Lower leg skin (tissue), 4 donors: ENCODE data around the gene C19orf33. TPM values are rescaled to one million over a fixed set of nuclear protein-coding genes. Genes with fewer than 3 reads are reported as not detected.

Experiments used
- DNase-seq, 2 donors: peaks; one replicate each; pipeline ENCODE4 v3.0.0-alpha.2; 2019; ENCODE audit warnings: low spot score in 2 of 2
- H3K4me3 ChIP-seq: fragments of 200-600 bp; sonication (generic); 2 replicates; pipeline ENCODE4 v1.5.1; 2017; ENCODE audit warnings: mild to moderate bottlenecking, low read depth; ENCODE audit not compliant: poor library complexity, severe bottlenecking
- POLR2A ChIP-seq, 2 donors: fragments of 450-650 bp; IDR thresholded peaks; one replicate each; pipeline ENCODE4 v1.6.1; 2016 to 2017; ENCODE audit warnings: antibody characterized with exemption in 2 of 2, mild to moderate bottlenecking in 1 of 2, moderate library complexity in 1 of 2
- WGBS, 2 donors: methylation state at CpG; one replicate each; pipeline ENCODE4 v1.1.5; 2018; 5-methylcytosine and 5-hydroxymethylcytosine counted together
- intact Hi-C: fragments of 100-400 bp; cut with DNase I; formaldehyde crosslinking; loops from one replicate; pipeline ENCODE4 v1.15.0; 2023; ENCODE audit warnings: low total_unique reads
- total RNA-seq, 4 donors: library from RNA; depleted of rRNA; stranded (reverse); fragments of >200 nt; gene quantifications; one replicate each; pipeline ENCODE4 v1.1.0, GENCODE V29; 2016
- TF ChIP-seq, protein P1 (sequence below), 3 donors: fragments of 450-650 bp; IDR thresholded peaks; one replicate each; pipeline ENCODE4 v1.5.1; 2016; ENCODE audit warnings: antibody characterized with exemption in 3 of 3, mild to moderate bottlenecking in 3 of 3, moderate library complexity in 2 of 3

Gene C19orf33
- total RNA-seq, 4 donors from 2014 or later: 373 to 601 (median 426) TPM

DNA sequence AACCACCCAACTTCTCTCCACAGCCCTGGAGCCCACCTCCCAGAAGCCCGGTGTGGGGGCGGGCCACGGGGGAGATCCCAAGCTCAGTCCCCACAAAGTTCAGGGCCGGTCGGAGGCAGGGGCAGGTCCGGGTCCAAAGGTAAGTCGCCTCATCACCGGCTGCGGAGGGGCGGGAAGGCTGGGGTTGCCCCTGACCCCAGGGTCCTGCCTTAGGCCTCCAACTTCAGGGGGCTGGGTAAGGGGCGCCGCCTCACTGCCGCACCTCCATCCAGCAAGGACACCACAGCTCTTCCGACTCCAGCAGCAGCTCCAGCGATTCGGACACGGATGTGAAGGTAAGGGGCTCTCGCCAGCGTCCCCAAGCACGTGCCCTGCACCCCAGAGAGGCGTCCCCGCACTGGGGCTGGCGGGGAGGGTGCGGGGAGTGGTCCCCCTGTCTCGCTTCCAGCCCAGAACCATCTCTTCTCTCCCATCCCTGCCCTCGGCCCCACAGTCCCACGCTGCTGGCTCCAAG, 358 bp downstream of the C19orf33 start:
- DNase-seq: no peak
- WGBS, 2 donors: 49 to 58% methylated on average over 26 of the region's 27 CpGs
- no peak overlapping the region for H3K4me3 ChIP-seq
- TF ChIP-seq, protein P1, sequence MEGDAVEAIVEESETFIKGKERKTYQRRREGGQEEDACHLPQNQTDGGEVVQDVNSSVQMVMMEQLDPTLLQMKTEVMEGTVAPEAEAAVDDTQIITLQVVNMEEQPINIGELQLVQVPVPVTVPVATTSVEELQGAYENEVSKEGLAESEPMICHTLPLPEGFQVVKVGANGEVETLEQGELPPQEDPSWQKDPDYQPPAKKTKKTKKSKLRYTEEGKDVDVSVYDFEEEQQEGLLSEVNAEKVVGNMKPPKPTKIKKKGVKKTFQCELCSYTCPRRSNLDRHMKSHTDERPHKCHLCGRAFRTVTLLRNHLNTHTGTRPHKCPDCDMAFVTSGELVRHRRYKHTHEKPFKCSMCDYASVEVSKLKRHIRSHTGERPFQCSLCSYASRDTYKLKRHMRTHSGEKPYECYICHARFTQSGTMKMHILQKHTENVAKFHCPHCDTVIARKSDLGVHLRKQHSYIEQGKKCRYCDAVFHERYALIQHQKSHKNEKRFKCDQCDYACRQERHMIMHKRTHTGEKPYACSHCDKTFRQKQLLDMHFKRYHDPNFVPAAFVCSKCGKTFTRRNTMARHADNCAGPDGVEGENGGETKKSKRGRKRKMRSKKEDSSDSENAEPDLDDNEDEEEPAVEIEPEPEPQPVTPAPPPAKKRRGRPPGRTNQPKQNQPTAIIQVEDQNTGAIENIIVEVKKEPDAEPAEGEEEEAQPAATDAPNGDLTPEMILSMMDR (IDR thresholded peaks at IDR 0.05): no peak
- TF ChIP-seq POLR2A (IDR thresholded peaks at IDR 0.05): no peak
- intact Hi-C loops: no loop called here

DNA sequence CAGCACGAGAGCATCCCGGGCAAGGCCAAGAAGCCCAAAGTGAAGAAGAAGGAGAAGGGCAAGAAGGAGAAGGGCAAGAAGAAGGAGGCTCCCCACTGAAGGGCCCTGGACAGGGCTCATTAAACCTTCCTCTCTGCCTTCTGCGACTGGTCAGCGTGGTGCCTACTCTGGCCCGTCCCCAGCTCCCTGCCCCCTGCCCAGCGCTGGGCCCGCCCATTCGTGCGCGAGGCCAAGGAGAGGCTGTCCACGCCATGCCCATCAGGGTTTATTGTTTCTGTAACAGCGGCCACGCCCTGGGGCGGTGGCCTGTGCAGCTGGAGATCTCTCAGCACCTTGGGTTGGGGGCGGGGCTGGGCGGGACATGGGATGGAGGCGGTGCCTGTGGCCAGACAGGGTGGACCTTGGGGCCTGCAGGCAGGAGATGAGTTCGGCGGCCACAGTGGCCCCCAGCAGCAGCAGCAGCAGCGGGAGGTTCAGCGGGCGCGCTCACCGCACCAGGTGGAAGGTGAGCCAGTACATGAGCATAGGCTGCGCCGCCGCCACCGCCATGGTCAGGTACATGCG, 897 bp downstream of the C19orf33 start:
- intact Hi-C loops: no loop called here
- no peak overlapping the region for H3K4me3 ChIP-seq
- TF ChIP-seq POLR2A (IDR thresholded peaks at IDR 0.05): no peak
- TF ChIP-seq, protein P1 (IDR thresholded peaks at IDR 0.05): no peak
- WGBS, 2 donors: 68 to 69% methylated on average over 27 to 29 of the region's 29 CpGs
- DNase-seq: no peak

DNA sequence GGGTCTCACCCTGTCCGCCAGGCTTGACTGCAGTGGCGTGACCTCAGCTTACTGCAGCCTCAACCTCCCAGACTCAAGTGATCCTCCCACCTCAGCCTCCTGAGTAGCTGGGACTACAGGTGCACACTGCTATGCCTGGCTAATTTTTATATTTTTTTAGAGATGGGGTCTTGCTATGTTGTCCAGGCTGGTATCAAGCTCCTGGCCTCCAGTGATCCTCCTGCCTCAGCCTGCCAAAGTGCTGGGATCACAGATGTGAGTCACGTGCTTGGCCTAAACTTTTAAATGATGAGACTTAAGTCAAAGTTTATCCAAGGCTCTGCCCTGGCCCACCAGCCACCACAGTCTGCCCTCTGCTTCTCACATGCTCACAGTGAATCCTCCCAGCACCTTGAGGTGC, 2.2 kb downstream of the C19orf33 start:
- no peak for TF ChIP-seq POLR2A (IDR thresholded peaks at IDR 0.05)
- TF ChIP-seq, protein P1 (IDR thresholded peaks at IDR 0.05): no peak
- no peak for DNase-seq
- no peak overlapping the region for H3K4me3 ChIP-seq
- intact Hi-C loops: no loop called here
- 83 to 87% methylated on average over 3 of the region's 3 CpGs for WGBS, 2 donors

DNA sequence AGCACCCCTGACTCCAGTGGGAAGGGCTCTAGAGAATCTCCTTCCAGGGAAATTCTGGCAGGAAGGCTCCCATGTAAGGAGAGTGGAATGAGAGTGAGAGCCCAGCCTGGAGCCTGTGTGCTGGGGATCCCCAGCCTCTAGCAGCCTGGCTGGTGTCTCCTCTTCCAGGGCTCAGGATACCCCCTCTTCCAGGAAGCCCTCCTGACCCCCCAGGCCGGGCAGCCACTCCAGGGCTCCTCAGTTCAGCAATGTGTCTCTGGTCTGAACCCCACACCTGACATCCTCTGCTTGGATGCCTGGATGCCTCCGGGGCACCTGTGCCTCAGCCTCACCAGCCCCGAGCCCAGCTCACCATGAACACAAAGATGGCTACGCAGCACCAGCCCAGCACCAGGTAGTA, 3.0 kb downstream of the C19orf33 start:
- no peak for TF ChIP-seq POLR2A (IDR thresholded peaks at IDR 0.05)
- TF ChIP-seq, protein P1 (IDR thresholded peaks at IDR 0.05): no peak
- no peak for DNase-seq
- no peak overlapping the region for H3K4me3 ChIP-seq
- WGBS, 2 donors: 95 to 100% methylated on average over 4 of the region's 4 CpGs
- intact Hi-C loops: no loop called here

DNA sequence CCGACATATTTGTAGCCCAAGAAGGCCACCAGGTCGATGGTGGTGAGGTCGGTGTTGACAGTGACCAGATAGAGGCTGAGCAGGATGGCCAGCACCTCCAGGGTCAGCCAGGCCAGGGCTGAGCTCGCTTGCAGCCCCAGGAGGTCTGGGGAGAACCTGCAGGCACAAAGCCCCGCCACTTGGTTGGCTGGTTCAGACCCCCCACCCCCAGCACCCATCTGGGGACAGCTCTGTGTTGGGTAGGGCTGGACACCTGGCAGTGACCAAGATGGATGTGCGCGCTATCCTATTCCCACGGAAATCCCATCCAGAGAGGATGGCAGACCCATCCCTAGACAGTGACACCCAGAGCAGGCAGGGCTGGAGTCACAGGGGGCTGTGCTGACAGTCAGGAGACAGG, 3.5 kb downstream of the C19orf33 start:
- no peak overlapping the region for H3K4me3 ChIP-seq
- intact Hi-C loops: no loop called here
- no peak for TF ChIP-seq POLR2A (IDR thresholded peaks at IDR 0.05)
- TF ChIP-seq, protein P1 (IDR thresholded peaks at IDR 0.05): no peak
- no peak for DNase-seq
- 86 to 97% methylated on average over 5 to 8 of the region's 8 CpGs for WGBS, 2 donors
